CD4-positive, alpha-beta T cell (primary cell): ENCODE data around the gene ZNF445. TPM values are rescaled to one million over a fixed set of nuclear protein-coding genes. Genes with fewer than 3 reads are reported as not detected.

Experiments used
- ATAC-seq: fragments of 200-7000 bp; cut with Tn5 transposase; one replicate; pipeline ENCODE4 v1.10.0; 2022; ENCODE audit warnings: mild to moderate bottlenecking; ENCODE audit not compliant: poor library complexity
- CTCF ChIA-PET: fragments of 350-600 bp; sonication (Branson Sonifier 250); formaldehyde crosslinking; loops from one replicate; lab custom pipeline; 2021; ENCODE audit warnings: antibody characterized with exemption, inconsistent platforms; lab: Charles Lee
- POLR2A ChIA-PET: fragments of 350-600 bp; sonication (Branson Sonifier 250); formaldehyde crosslinking; loops from one replicate; lab custom pipeline; 2021; ENCODE audit warnings: antibody characterized with exemption, inconsistent platforms; lab: Charles Lee
- DNase-seq, 14 experiments: peaks; one replicate each; pipeline ENCODE4 v3.0.0-alpha.2; 2013 to 2020; ENCODE audit warnings: mixed read lengths in 2 of 14
- H3K27ac ChIP-seq, 2 donors: one replicate each; pipeline versions ENCODE4 v1.5.1 to v1.7.0; 2013; ENCODE audit warnings: low read length in 2 of 2, low read depth in 1 of 2, mild to moderate bottlenecking in 1 of 2
- H3K27me3 ChIP-seq, 2 experiments: 1 replicate in 1 of 2; 2 replicates in 1 of 2; pipeline versions ENCODE4 v1.6.1 to v1.7.0; 2013; ENCODE audit warnings: low read length in 2 of 2, control low read depth in 1 of 2, mild to moderate bottlenecking in 1 of 2, moderate library complexity in 1 of 2; ENCODE audit not compliant: insufficient read depth in 2 of 2, control insufficient read depth in 1 of 2
- H3K36me3 ChIP-seq: one replicate; pipeline ENCODE4 v1.6.1; 2013; ENCODE audit warnings: low read length, control low read depth; ENCODE audit not compliant: insufficient read depth
- H3K4me1 ChIP-seq: one replicate; pipeline ENCODE4 v1.6.1; 2013; ENCODE audit warnings: low read length, control low read depth; ENCODE audit not compliant: insufficient read depth
- H3K4me3 ChIP-seq: one replicate; pipeline ENCODE4 v1.5.1; 2013; ENCODE audit warnings: mild to moderate bottlenecking, low read length, moderate library complexity
- H3K9me3 ChIP-seq, 2 experiments: 1 replicate in 1 of 2; 2 replicates in 1 of 2; pipeline versions ENCODE4 v1.6.1 to v1.7.0; 2013; ENCODE audit warnings: low read length in 2 of 2, mild to moderate bottlenecking in 2 of 2, control low read depth in 1 of 2, moderate library complexity in 1 of 2; ENCODE audit not compliant: control insufficient read depth in 1 of 2, insufficient read depth in 1 of 2
- H3K27ac Mint-ChIP-seq: one replicate; pipeline ENCODE4 v1.8.0; 2020; ENCODE audit warnings: mixed read lengths
- H3K27me3 Mint-ChIP-seq: one replicate; pipeline ENCODE4 v1.8.0; 2021; ENCODE audit warnings: mixed read lengths
- H3K36me3 Mint-ChIP-seq: one replicate; pipeline ENCODE4 v1.8.0; 2021; ENCODE audit warnings: low read depth, mixed read lengths
- H3K4me1 Mint-ChIP-seq: one replicate; pipeline ENCODE4 v1.8.0; 2021; ENCODE audit warnings: low read depth, mixed read lengths
- H3K4me3 Mint-ChIP-seq: one replicate; pipeline ENCODE4 v1.8.0; 2020; ENCODE audit warnings: mild to moderate bottlenecking, mixed read lengths
- H3K9me3 Mint-ChIP-seq: one replicate; pipeline ENCODE4 v1.8.0; 2020; ENCODE audit warnings: mixed read lengths
- CTCF ChIP-seq: fragments of 200-600 bp; IDR thresholded peaks from one replicate; pipeline ENCODE4 v1.8.0; 2022; ENCODE audit warnings: antibody characterized with exemption, mild to moderate bottlenecking
- intact Hi-C, 2 experiments: fragments of 100-400 bp; cut with DNase I in 1 of 2; cut with micrococcal nuclease in 1 of 2; formaldehyde crosslinking; loops; one replicate each; pipeline versions ENCODE4 v1.15.1 to v1.9.0; 2023 to 2025; cut with DNase I, micrococcal nuclease
- total RNA-seq, 174 experiments: library from RNA in 2 of 174; stranded (reverse) in 2 of 174; gene quantifications; one replicate each; pipeline ENCODE4 v1.2.3 and lab custom pipeline; 2021 to 2026

Gene ZNF445
- total RNA-seq, 2 experiments from 2014 or later: 6.1 to 6.6 TPM

DNA sequence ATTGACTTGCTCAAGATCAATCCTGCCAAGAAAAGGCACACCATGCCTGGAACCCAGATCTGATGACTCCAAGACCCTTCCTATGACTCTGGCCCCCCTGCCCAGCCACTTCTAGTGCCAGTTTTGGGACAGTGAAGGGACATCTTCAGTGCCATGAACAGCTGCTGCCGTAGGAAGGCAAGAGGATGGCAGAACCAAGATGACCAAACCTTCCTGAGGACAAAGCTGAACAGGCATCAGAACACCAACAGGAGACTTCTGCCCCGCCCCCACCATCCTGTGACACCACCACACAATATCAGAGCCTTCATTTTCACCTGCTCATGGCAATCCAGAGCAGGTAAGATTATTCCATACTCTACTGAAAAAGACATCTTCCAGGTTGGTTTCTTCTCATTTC is 33.0 kb downstream of the ZNF445 start:
- Histone ChIP-seq H3K36me3 (peaks cover 38% of the 10 kb centered on the region), H3K4me1 (peaks cover 24% of the 10 kb centered on the region), H3K27me3 (no peaks in the 10 kb centered on the region), H3K27ac (no peak overlapping the region), H3K9me3 (no peaks in the 10 kb centered on the region), H3K4me3 (no peak overlapping the region)
- no peak overlapping the region for H3K4me3 Mint-ChIP-seq
- peaks cover 3% of the 10 kb centered on the region for H3K9me3 Mint-ChIP-seq
- intact Hi-C loops: loop anchor here in 1 of 2 experiments (5.0 kb wide), 1 partner anchor 33 kb away; the partner anchor contains the start of gene ZNF445
- no peaks in the 10 kb centered on the region for H3K27me3 Mint-ChIP-seq
- DNase-seq: no peak
- no peak for TF ChIP-seq CTCF
- no peak for ATAC-seq
- H3K36me3 Mint-ChIP-seq: peaks cover 59% of the 10 kb centered on the region
- peaks cover 36% of the 10 kb centered on the region for H3K4me1 Mint-ChIP-seq
- POLR2A ChIA-PET: no interaction called here
- CTCF ChIA-PET: no interaction called here
- H3K27ac Mint-ChIP-seq: peak overlapping the region; percentile 10

GRCh38 chr3:44442596-44443309 is 34.7 kb downstream of the ZNF445 start:
- intact Hi-C loops: loop anchor here in 1 of 2 experiments (5.0 kb wide), 1 partner anchor 35 kb away; the partner anchor contains the start of gene ZNF445
- ChIA-PET POLR2A (no interaction called here), CTCF (no interaction called here)
- H3K27ac Mint-ChIP-seq: peak overlapping the region; percentile 84
- DNase-seq (no peak), ATAC-seq (no peak)
- Histone ChIP-seq H3K36me3 (peaks cover 21% of the 10 kb centered on the region), H3K4me1 (peaks cover 30% of the 10 kb centered on the region), H3K27ac (peak overlapping the region in 1 of 2 donors; percentile 1), H3K27me3 (no peaks in the 10 kb centered on the region), H3K4me3 (no peak overlapping the region), H3K9me3 (no peaks in the 10 kb centered on the region)
- H3K4me1 Mint-ChIP-seq: peaks cover 42% of the 10 kb centered on the region
- peaks cover 43% of the 10 kb centered on the region for H3K36me3 Mint-ChIP-seq
- H3K4me3 Mint-ChIP-seq: no peak overlapping the region
- no peaks in the 10 kb centered on the region for H3K9me3 Mint-ChIP-seq
- no peaks in the 10 kb centered on the region for H3K27me3 Mint-ChIP-seq
- TF ChIP-seq CTCF: no peak

DNA sequence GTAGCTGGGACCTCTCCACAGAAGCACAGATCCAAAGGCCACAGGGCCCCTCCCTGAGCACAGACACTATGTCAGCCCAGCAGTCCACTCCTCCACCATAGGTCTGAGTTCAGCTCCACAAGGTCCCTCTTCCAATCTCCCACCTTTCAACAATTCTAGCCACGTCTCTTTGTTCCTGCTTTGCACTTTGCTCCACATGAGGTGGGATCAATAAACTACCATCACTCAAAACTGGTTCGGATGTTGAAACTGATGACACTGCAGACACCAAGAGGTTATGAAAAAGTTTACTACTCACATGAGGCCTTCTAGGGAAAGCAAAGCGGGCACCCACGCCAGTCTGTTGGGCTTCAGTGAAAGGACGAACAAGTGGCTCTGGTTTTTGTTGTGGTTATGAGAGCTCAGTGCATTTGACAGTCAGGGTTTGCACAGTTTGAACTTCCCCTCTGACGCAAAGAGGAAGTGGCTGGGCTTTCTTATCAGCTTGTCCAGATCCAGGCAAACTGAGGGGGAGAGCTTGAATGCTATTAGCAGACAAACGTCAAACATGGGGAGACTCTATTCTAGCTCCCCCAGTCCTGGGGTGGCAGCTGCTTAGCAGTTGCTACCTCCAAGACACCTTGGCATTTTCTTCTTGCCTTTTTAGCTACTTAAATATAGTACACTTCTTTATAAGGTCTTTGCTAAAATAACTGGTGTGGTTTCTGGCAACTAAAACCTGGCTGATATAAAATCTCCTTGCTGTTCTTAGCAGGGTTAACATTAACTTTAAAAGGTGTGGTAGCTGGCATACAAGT is 37.8 kb downstream of the ZNF445 start:
- peaks cover 30% of the 10 kb centered on the region for H3K4me1 ChIP-seq
- H3K4me1 Mint-ChIP-seq: peaks cover 39% of the 10 kb centered on the region
- H3K36me3 Mint-ChIP-seq: peaks cover 17% of the 10 kb centered on the region
- H3K9me3 ChIP-seq: no peaks in the 10 kb centered on the region
- H3K9me3 Mint-ChIP-seq: no peaks in the 10 kb centered on the region
- H3K36me3 ChIP-seq: no peaks in the 10 kb centered on the region
- peak overlapping the region; percentile 75 for H3K4me3 Mint-ChIP-seq
- intact Hi-C loops: loop anchor here (5.0 to 10.0 kb wide), 3 partner anchors 38 to 115 kb away; partner anchors contain the start of gene ZNF445 (in 1 of the 2)
- ATAC-seq: peak; percentile 81
- CTCF ChIA-PET: interaction anchor here (1.1 kb wide), 1 partner anchor 102 kb away, joined by 3 read pairs; the partner anchor contains the start of gene TCAIM
- TF ChIP-seq CTCF: no peak
- POLR2A ChIA-PET: interaction anchor here (0.7 to 1.7 kb wide), 5 partner anchors 10 to 684 kb away, joined by 3 to 16 read pairs (median 3); partner anchors contain the start of genes TCAIM and ZNF445
- no peak overlapping the region for H3K4me3 ChIP-seq
- peak overlapping the region; percentile 54 to 80 for H3K27ac ChIP-seq
- H3K27me3 Mint-ChIP-seq: no peaks in the 10 kb centered on the region
- peak; percentile 10 to 88 (median 44) for DNase-seq
- no peaks in the 10 kb centered on the region for H3K27me3 ChIP-seq
- H3K27ac Mint-ChIP-seq: peak overlapping the region; percentile 84
